MM.1S (cell line): ENCODE measurements around the gene METTL9.

Source experiments
- DNase-seq: peaks from one replicate; pipeline ENCODE4 v3.0.0-alpha.2; 2015
- H2AFZ ChIP-seq: fragments of 300-600 bp; sonication (generic); 2 replicates; pipeline ENCODE4 v1.6.0; 2016; ENCODE audit warnings: antibody characterized with exemption, low read length
- H3F3A ChIP-seq: fragments of 300-600 bp; sonication (generic); 2 replicates; pipeline ENCODE4 v1.6.1; 2016; ENCODE audit warnings: mild to moderate bottlenecking, antibody characterized with exemption, low read length, moderate library complexity, mixed read lengths; ENCODE audit not compliant: insufficient read depth
- H3K27ac ChIP-seq: fragments of 300-600 bp; sonication (generic); 2 replicates; pipeline ENCODE4 v1.5.1; 2016; ENCODE audit warnings: mild to moderate bottlenecking, low read length
- H3K27me3 ChIP-seq: fragments of 300-600 bp; sonication (generic); replicated peaks from 2 replicates; pipeline ENCODE4 v1.6.0; 2016; ENCODE audit warnings: low read length; ENCODE audit not compliant: insufficient read depth
- H3K36me3 ChIP-seq: fragments of 300-600 bp; sonication (generic); replicated peaks from 2 replicates; pipeline ENCODE4 v1.6.1; 2016; ENCODE audit warnings: mild to moderate bottlenecking, low read length, mixed read lengths; ENCODE audit not compliant: insufficient read depth
- H3K4me1 ChIP-seq: fragments of 300-600 bp; sonication (generic); 2 replicates; pipeline ENCODE4 v1.6.1; 2016; ENCODE audit warnings: low read length, mixed read lengths
- H3K4me2 ChIP-seq: fragments of 300-600 bp; sonication (generic); 2 replicates; pipeline ENCODE4 v1.6.0; 2016; ENCODE audit warnings: low read depth, low read length
- H3K4me3 ChIP-seq: fragments of 300-600 bp; sonication (generic); 2 replicates; pipeline ENCODE4 v1.5.1; 2016; ENCODE audit warnings: low read length, mixed read lengths
- H3K79me2 ChIP-seq: fragments of 300-600 bp; sonication (generic); 2 replicates; pipeline ENCODE4 v1.6.1; 2016; ENCODE audit warnings: mixed run types, low read length, mixed read lengths
- H3K9ac ChIP-seq: fragments of 300-600 bp; sonication (generic); 2 replicates; pipeline ENCODE4 v1.6.1; 2016; ENCODE audit warnings: low read length, mixed read lengths
- H3K9me2 ChIP-seq: fragments of 300-600 bp; sonication (generic); replicated peaks from 2 replicates; pipeline ENCODE4 v1.6.1; 2016; ENCODE audit warnings: mild to moderate bottlenecking, low read length, mixed read lengths; ENCODE audit not compliant: insufficient read depth
- H3K9me3 ChIP-seq: fragments of 300-600 bp; sonication (generic); replicated peaks from 2 replicates; pipeline ENCODE4 v1.6.1; 2016; ENCODE audit warnings: mild to moderate bottlenecking, low read length, mixed read lengths; ENCODE audit not compliant: insufficient read depth
- H4K20me1 ChIP-seq: fragments of 300-600 bp; sonication (generic); 2 replicates; pipeline ENCODE4 v1.6.1; 2016; ENCODE audit warnings: mild to moderate bottlenecking, low read length, moderate library complexity, mixed read lengths; ENCODE audit not compliant: insufficient read depth
- CTCF ChIP-seq: fragments of 300-600 bp; sonication (generic); IDR thresholded peaks from 2 replicates; pipeline ENCODE4 v1.5.1; 2016; ENCODE audit warnings: antibody characterized with exemption, low read length, mixed read lengths
- EZH2 ChIP-seq: fragments of 300-600 bp; sonication (generic); optimal IDR thresholded peaks from 2 replicates; pipeline ENCODE3; 2017; ENCODE audit warnings: low read depth, mild to moderate bottlenecking, antibody characterized with exemption, low read length, mixed read lengths
- EZH2phosphoT487 ChIP-seq: fragments of 300-600 bp; sonication (generic); IDR thresholded peaks from 2 replicates; pipeline ENCODE4 v1.6.1; 2018; ENCODE audit warnings: antibody characterized with exemption, low read length

The METTL9 gene

GRCh38 chr16:21614896-21615295 lies 15.5 kb downstream of the METTL9 start:
- H2AFZ ChIP-seq, result no peak overlapping the region
- TF ChIP-seq EZH2 (no peak), CTCF (no peak; the same call in 1 of the 2 replicates), EZH2phosphoT487 (no peak)
- no peaks in the 10 kb centered on the region for H3K9me3 ChIP-seq
- H3K27me3 ChIP-seq, result no peaks in the 10 kb centered on the region
- no peak for DNase-seq
- H3K27ac ChIP-seq, result no peak overlapping the region
- peaks cover 21% of the 10 kb centered on the region for H3K4me1 ChIP-seq
- peaks cover 84% of the 10 kb centered on the region for H3K79me2 ChIP-seq
- no peaks in the 10 kb centered on the region for H3K9me2 ChIP-seq
- H3K4me2 ChIP-seq, result no peak overlapping the region
- peaks cover 11% of the 10 kb centered on the region for H3F3A ChIP-seq
- no peak overlapping the region for H3K9ac ChIP-seq
- no peaks in the 10 kb centered on the region for H3K36me3 ChIP-seq
- no peak overlapping the region for H3K4me3 ChIP-seq
- no peaks in the 10 kb centered on the region for H4K20me1 ChIP-seq

GRCh38 chr16:21617607-21618006 lies 18.2 kb downstream of the METTL9 start:
- peaks cover 11% of the 10 kb centered on the region for H3F3A ChIP-seq
- no peaks in the 10 kb centered on the region for H3K27me3 ChIP-seq
- H2AFZ ChIP-seq, result no peak overlapping the region
- H3K9me3 ChIP-seq, result no peaks in the 10 kb centered on the region
- peak; percentile 63 for DNase-seq
- H3K9ac ChIP-seq, result no peak overlapping the region
- peaks cover 64% of the 10 kb centered on the region for H3K79me2 ChIP-seq
- no peaks in the 10 kb centered on the region for H3K36me3 ChIP-seq
- TF ChIP-seq EZH2phosphoT487 (no peak), EZH2 (no peak)
- no peak overlapping the region for H3K4me3 ChIP-seq
- H4K20me1 ChIP-seq, result no peaks in the 10 kb centered on the region
- H3K27ac ChIP-seq, result peak overlapping the region; percentile 65; the same call in 1 of the 2 replicates
- no peaks in the 10 kb centered on the region for H3K9me2 ChIP-seq
- peak overlapping the region; percentile 54 for H3K4me2 ChIP-seq
- H3K4me1 ChIP-seq, result peaks cover 23% of the 10 kb centered on the region

- H3K36me3 ChIP-seq, result no peaks in the 10 kb centered on the region
- H4K20me1 ChIP-seq, result no peaks in the 10 kb centered on the region
- H2AFZ ChIP-seq, result no peak overlapping the region
- H3K9ac ChIP-seq, result no peak overlapping the region
- no peak for DNase-seq
- H3K4me1 ChIP-seq, result peaks cover 23% of the 10 kb centered on the region
- no peak for TF ChIP-seq EZH2
- no peak for TF ChIP-seq CTCF
- no peak for TF ChIP-seq EZH2phosphoT487
- H3K79me2 ChIP-seq, result peaks cover 58% of the 10 kb centered on the region
- peak overlapping the region; percentile 65; the same call in 1 of the 2 replicates for H3K27ac ChIP-seq
- no peaks in the 10 kb centered on the region for H3K9me2 ChIP-seq
- no peak overlapping the region for H3K4me3 ChIP-seq
- H3K9me3 ChIP-seq, result no peaks in the 10 kb centered on the region
- H3F3A ChIP-seq, result peaks cover 11% of the 10 kb centered on the region
- no peaks in the 10 kb centered on the region for H3K27me3 ChIP-seq
- no peak overlapping the region for H3K4me2 ChIP-seq
Measured at GRCh38 chr16:21618281-21618680, 18.9 kb downstream of the METTL9 start.

DNA sequence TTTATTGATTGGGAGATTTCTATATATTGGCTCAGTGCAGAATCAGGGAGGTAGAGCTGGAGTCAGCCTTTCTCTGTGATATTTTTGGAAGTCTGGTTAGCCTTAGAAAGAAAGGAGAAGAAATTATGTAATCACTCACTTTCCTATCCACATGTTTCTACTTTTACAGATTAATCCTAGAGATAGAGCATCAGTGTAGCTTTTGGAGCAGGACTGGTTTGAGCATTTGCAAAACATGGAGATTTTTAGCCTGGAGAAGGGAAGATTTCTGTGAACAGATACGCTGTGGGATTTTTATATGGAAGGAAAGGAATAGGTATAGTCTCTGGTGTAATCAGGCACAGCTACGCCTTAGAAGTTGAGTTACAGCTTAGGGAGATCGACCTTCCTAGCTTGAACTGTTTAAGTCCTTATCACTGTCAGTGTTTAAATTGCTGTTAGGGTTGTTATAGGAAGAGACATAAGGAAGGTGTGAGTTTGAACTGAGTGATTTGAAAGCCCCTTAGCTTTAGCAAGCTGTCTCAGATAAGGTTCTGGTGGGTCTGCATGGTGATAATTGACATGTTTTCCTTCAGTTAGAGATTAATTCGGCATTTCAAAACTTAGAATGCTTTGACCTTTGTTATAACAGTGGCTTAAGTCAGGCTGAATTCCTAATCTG lies 20.5 kb downstream of the METTL9 start:
- Histone ChIP-seq H3K4me3 (no peak overlapping the region), H3K9me2 (no peaks in the 10 kb centered on the region), H4K20me1 (no peaks in the 10 kb centered on the region), H3K4me2 (peak overlapping the region; percentile 4; the same call in 1 of the 2 replicates), H3K4me1 (peaks cover 23% of the 10 kb centered on the region), H3K27ac (peak overlapping the region; percentile 58; the same call in 1 of the 2 replicates), H3K79me2 (peaks cover 43% of the 10 kb centered on the region), H3K9ac (no peak overlapping the region), H3K27me3 (no peaks in the 10 kb centered on the region), H2AFZ (no peak overlapping the region), H3F3A (peaks cover 11% of the 10 kb centered on the region), H3K36me3 (no peaks in the 10 kb centered on the region), H3K9me3 (no peaks in the 10 kb centered on the region)
- no peak for DNase-seq
- TF ChIP-seq EZH2 (no peak), CTCF (no peak), EZH2phosphoT487 (no peak)
